ENCODE measurements around the gene KCTD13. TPM values are rescaled to one million over a fixed set of nuclear protein-coding genes. Genes with fewer than 3 reads are reported as not detected.

KCTD13 gene
- total RNA-seq, 4 donors from 2014 or later, result 40.3 to 110 (median 57.4) TPM

GRCh38 chr16:29972992-29973383 is 47.0 kb upstream of the KCTD13 start:
- TF ChIP-seq POLR2A (IDR thresholded peaks at IDR 0.05) (no peak), POLR2AphosphoS5 (IDR thresholded peaks at IDR 0.05) (no peak), EP300 (IDR thresholded peaks at IDR 0.05; ENCODE audit: low read depth) (no peak)
- TF ChIP-seq, protein P1, sequence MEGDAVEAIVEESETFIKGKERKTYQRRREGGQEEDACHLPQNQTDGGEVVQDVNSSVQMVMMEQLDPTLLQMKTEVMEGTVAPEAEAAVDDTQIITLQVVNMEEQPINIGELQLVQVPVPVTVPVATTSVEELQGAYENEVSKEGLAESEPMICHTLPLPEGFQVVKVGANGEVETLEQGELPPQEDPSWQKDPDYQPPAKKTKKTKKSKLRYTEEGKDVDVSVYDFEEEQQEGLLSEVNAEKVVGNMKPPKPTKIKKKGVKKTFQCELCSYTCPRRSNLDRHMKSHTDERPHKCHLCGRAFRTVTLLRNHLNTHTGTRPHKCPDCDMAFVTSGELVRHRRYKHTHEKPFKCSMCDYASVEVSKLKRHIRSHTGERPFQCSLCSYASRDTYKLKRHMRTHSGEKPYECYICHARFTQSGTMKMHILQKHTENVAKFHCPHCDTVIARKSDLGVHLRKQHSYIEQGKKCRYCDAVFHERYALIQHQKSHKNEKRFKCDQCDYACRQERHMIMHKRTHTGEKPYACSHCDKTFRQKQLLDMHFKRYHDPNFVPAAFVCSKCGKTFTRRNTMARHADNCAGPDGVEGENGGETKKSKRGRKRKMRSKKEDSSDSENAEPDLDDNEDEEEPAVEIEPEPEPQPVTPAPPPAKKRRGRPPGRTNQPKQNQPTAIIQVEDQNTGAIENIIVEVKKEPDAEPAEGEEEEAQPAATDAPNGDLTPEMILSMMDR (IDR thresholded peaks at IDR 0.05), result no peak
- no peaks in the 10 kb centered on the region for H3K9me3 ChIP-seq
- no peak for DNase-seq
- H3K27me3 ChIP-seq, result no peaks in the 10 kb centered on the region
- 60 to 80% methylated on average over 2 to 6 of the region's 6 CpGs for WGBS, 2 donors (ENCODE audit: low coverage in 1 of 2)
- peak overlapping the region in 1 of 4 donors; percentile 99 for H3K4me3 ChIP-seq
- H3K4me1 ChIP-seq, result peaks cover 21 to 32% (median 25%) of the 10 kb centered on the region in 4 donors
- in situ Hi-C loops (cut with MboI; ENCODE audit: low pct_ligation_motif_present in 1 of 4, low pct_unique_long_range_greater_than_20kb in 1 of 4, low sequenced_read_pairs in 3 of 4), result no loop called here
- H3K36me3 ChIP-seq, result peaks cover 0 to 12% (median 5%) of the 10 kb centered on the region in 4 donors
- intact Hi-C loops (cut with DNase I; ENCODE audit: low total_unique reads), result no loop called here
- peak overlapping the region; percentile 92 to 95 (median 94) for H3K27ac ChIP-seq

- H3K27me3 ChIP-seq, result no peaks in the 10 kb centered on the region
- in situ Hi-C loops (cut with MboI; ENCODE audit: low pct_ligation_motif_present in 1 of 4, low pct_unique_long_range_greater_than_20kb in 1 of 4, low sequenced_read_pairs in 3 of 4) (no loop called here), intact Hi-C loops (cut with DNase I; ENCODE audit: low total_unique reads) (no loop called here)
- no peak overlapping the region for H3K4me3 ChIP-seq
- TF ChIP-seq, protein P1 (IDR thresholded peaks at IDR 0.05), result no peak
- no peak for TF ChIP-seq POLR2A (IDR thresholded peaks at IDR 0.05)
- TF ChIP-seq POLR2AphosphoS5 (IDR thresholded peaks at IDR 0.05), result no peak
- TF ChIP-seq EP300 (IDR thresholded peaks at IDR 0.05; ENCODE audit: low read depth), result no peak
- no peak for DNase-seq
- H3K9me3 ChIP-seq, result no peaks in the 10 kb centered on the region
- WGBS, 2 donors (ENCODE audit: low coverage in 1 of 2), result 100% methylated on average over 1 of the region's 1 CpG; no CpG with 5 or more reads in 1 of the 2 donors
- peak overlapping the region in 1 of 4 donors; percentile 94 for H3K27ac ChIP-seq
- H3K36me3 ChIP-seq, result peaks cover 0 to 12% (median 6%) of the 10 kb centered on the region in 4 donors
- peaks cover 21 to 32% (median 25%) of the 10 kb centered on the region in 4 donors for H3K4me1 ChIP-seq
Measured at GRCh38 chr16:29972500-29972899, 46.5 kb upstream of the KCTD13 start.

GRCh38 chr16:29971304-29971703 is 45.3 kb upstream of the KCTD13 start:
- in situ Hi-C loops (cut with MboI; ENCODE audit: low pct_ligation_motif_present in 1 of 4, low pct_unique_long_range_greater_than_20kb in 1 of 4, low sequenced_read_pairs in 3 of 4) (no loop called here), intact Hi-C loops (cut with DNase I; ENCODE audit: low total_unique reads) (no loop called here)
- Histone ChIP-seq H3K4me1 (peaks cover 16 to 24% (median 19%) of the 10 kb centered on the region in 4 donors), H3K27ac (no peak overlapping the region), H3K27me3 (no peaks in the 10 kb centered on the region), H3K36me3 (peaks cover 0 to 12% (median 6%) of the 10 kb centered on the region in 4 donors), H3K9me3 (no peaks in the 10 kb centered on the region), H3K4me3 (no peak overlapping the region)
- no peak for DNase-seq
- 93% methylated on average over 8 of the region's 8 CpGs; no CpG with 5 or more reads in 1 of the 2 donors for WGBS, 2 donors (ENCODE audit: low coverage in 1 of 2)
- TF ChIP-seq POLR2AphosphoS5 (IDR thresholded peaks at IDR 0.05), result no peak
- TF ChIP-seq, protein P1 (IDR thresholded peaks at IDR 0.05), result no peak
- TF ChIP-seq EP300 (IDR thresholded peaks at IDR 0.05; ENCODE audit: low read depth), result no peak
- no peak for TF ChIP-seq POLR2A (IDR thresholded peaks at IDR 0.05)

- H3K4me1 ChIP-seq, result peaks cover 0 to 25% (median 8%) of the 10 kb centered on the region in 4 donors
- TF ChIP-seq EP300 (IDR thresholded peaks at IDR 0.05; ENCODE audit: low read depth), result no peak
- TF ChIP-seq POLR2AphosphoS5 (IDR thresholded peaks at IDR 0.05), result no peak
- no peak for TF ChIP-seq POLR2A (IDR thresholded peaks at IDR 0.05)
- TF ChIP-seq, protein P1 (IDR thresholded peaks at IDR 0.05), result no peak
- 78 to 95% methylated on average over 2 to 4 of the region's 4 CpGs for WGBS, 2 donors (ENCODE audit: low coverage in 1 of 2)
- no peaks in the 10 kb centered on the region for H3K9me3 ChIP-seq
- no peaks in the 10 kb centered on the region for H3K27me3 ChIP-seq
- intact Hi-C loops (cut with DNase I; ENCODE audit: low total_unique reads), result no loop called here
- peaks cover 0 to 12% (median 6%) of the 10 kb centered on the region in 4 donors for H3K36me3 ChIP-seq
- DNase-seq, result no peak
- H3K27ac ChIP-seq, result no peak overlapping the region
- in situ Hi-C loops (cut with MboI; ENCODE audit: low pct_ligation_motif_present in 1 of 4, low pct_unique_long_range_greater_than_20kb in 1 of 4, low sequenced_read_pairs in 3 of 4), result no loop called here
- no peak overlapping the region for H3K4me3 ChIP-seq
Measured at GRCh38 chr16:29968205-29968604, 42.2 kb upstream of the KCTD13 start.
